Aorta (tissue), 5 donors: ENCODE data around the gene PSMB11. TPM values are rescaled to one million over a fixed set of nuclear protein-coding genes. Genes with fewer than 3 reads are reported as not detected.

Source experiments
- ATAC-seq: fragments of 200-7000 bp; cut with Tn5 transposase; one replicate; pipeline ENCODE4 v1.9.1; 2022; ENCODE audit warnings: moderate library complexity; ENCODE audit not compliant: low FRiP score
- DNase-seq, 2 donors: peaks; one replicate each; pipeline ENCODE4 v3.0.0-alpha.2; 2020
- H3K27ac ChIP-seq, 2 donors: one replicate each; pipeline ENCODE4 v1.5.1; 2013; ENCODE audit warnings: low read length in 2 of 2, mild to moderate bottlenecking in 2 of 2, moderate library complexity in 2 of 2, control low read depth in 1 of 2, inconsistent platforms in 1 of 2, low read depth in 1 of 2
- H3K27me3 ChIP-seq, 2 donors: one replicate each; pipeline ENCODE4 v1.6.1; 2013; ENCODE audit warnings: control low read depth in 1 of 2, low read length in 1 of 2, mild to moderate bottlenecking in 1 of 2, moderate library complexity in 1 of 2; ENCODE audit not compliant: insufficient read depth in 2 of 2, control insufficient read depth in 1 of 2
- H3K36me3 ChIP-seq, 2 donors: one replicate each; pipeline ENCODE4 v1.6.1; 2013; ENCODE audit warnings: control low read depth in 1 of 2, low read length in 1 of 2, mild to moderate bottlenecking in 1 of 2; ENCODE audit not compliant: insufficient read depth in 2 of 2, control insufficient read depth in 1 of 2
- H3K4me1 ChIP-seq, 2 donors: one replicate each; pipeline ENCODE4 v1.6.1; 2013; ENCODE audit warnings: low read length in 2 of 2, control low read depth in 1 of 2, mild to moderate bottlenecking in 1 of 2, moderate library complexity in 1 of 2; ENCODE audit not compliant: insufficient read depth in 2 of 2, control insufficient read depth in 1 of 2
- H3K4me3 ChIP-seq, 2 donors: one replicate each; pipeline ENCODE4 v1.5.1; 2013; ENCODE audit warnings: low read length in 2 of 2, control low read depth in 1 of 2, mild to moderate bottlenecking in 1 of 2
- H3K9me3 ChIP-seq: one replicate; pipeline ENCODE4 v1.6.1; 2013; ENCODE audit warnings: mild to moderate bottlenecking, low read length; ENCODE audit not compliant: control insufficient read depth
- WGBS, 2 donors: extraction: QIAGEN DNeasy Blood & Tissue Kit; methylation state at CpG; one replicate each; pipeline ENCODE4 v1.1.7; 2013; 5-methylcytosine and 5-hydroxymethylcytosine counted together
- intact Hi-C, 2 donors: fragments of 100-400 bp; cut with DNase I; formaldehyde crosslinking; loops; one replicate each; pipeline versions ENCODE4 v1.14.2 to v1.15.0; 2022
- polyA plus RNA-seq, 2 donors: library from polyadenylated mRNA; stranded (reverse); fragments of 200-250 nt; gene quantifications; one replicate each; pipeline ENCODE4 v1.2.3, GENCODE V29; 2013
- total RNA-seq, 2 donors: library from RNA; stranded (reverse); fragmentation: NEBNext Ultra II Directional; extraction: Animal tissue kit (Norgen Biotek cat#: 25700); gene quantifications; one replicate each; pipeline ENCODE4 v1.2.1, GENCODE V29; 2021
- donor health status: healthy with polysubstance abuse.
- donor health status: Bipolar disorder and iron deficiency.
- donor health status: DM: no; HTN: no; CAD: no.
- donor health status: DM: no; HTN: no; CAD: no.
- donor health status: DM: yes; HTN: yes; CAD: no.

The PSMB11 gene
- total and polyA plus RNA-seq, 4 donors, result not detected

- Histone ChIP-seq H3K4me3 (no peak overlapping the region), H3K27ac (no peak overlapping the region), H3K27me3 (no peaks in the 10 kb centered on the region), H3K9me3 (no peaks in the 10 kb centered on the region), H3K36me3 (no peaks in the 10 kb centered on the region), H3K4me1 (no peaks in the 10 kb centered on the region)
- ATAC-seq, result no peak
- 95 to 96% methylated on average over 10 of the region's 10 CpGs for WGBS, 2 donors
- intact Hi-C loops, result loop anchor here in 1 of 2 donors (10.0 kb wide), 1 partner anchor 499 kb away; no protein-coding TSS in a partner anchor
- no peak for DNase-seq
These were observed 11.4 kb downstream of the PSMB11 start for GRCh38 chr14:23053426-23053825.

- no peak for ATAC-seq
- no peaks in the 10 kb centered on the region for H3K27me3 ChIP-seq
- 80 to 81% methylated on average over 17 of the region's 17 CpGs for WGBS, 2 donors
These were observed 12.2 kb downstream of the PSMB11 start for GRCh38 chr14:23054000-23054811.

GRCh38 chr14:23055147-23055550 lies 13.1 kb downstream of the PSMB11 start:
- Histone ChIP-seq H3K4me1 (no peaks in the 10 kb centered on the region), H3K9me3 (no peaks in the 10 kb centered on the region), H3K27ac (no peak overlapping the region), H3K27me3 (no peaks in the 10 kb centered on the region), H3K36me3 (no peaks in the 10 kb centered on the region), H3K4me3 (no peak overlapping the region)
- DNase-seq (peak in 1 of 2 donors; percentile 65), ATAC-seq (no peak)
- intact Hi-C loops, result loop anchor here in 1 of 2 donors (10.0 kb wide), 1 partner anchor 500 kb away; no protein-coding TSS in a partner anchor
- 97 to 98% methylated on average over 12 of the region's 12 CpGs for WGBS, 2 donors

More at GRCh38 chr14:23054000-23054811, 12.2 kb downstream of the PSMB11 start:
- DNase-seq, result peak in 1 of 2 donors; percentile 75
- no peaks in the 10 kb centered on the region for H3K4me1 ChIP-seq
- intact Hi-C loops, result loop anchor here in 1 of 2 donors (10.0 kb wide), 1 partner anchor 499 kb away; no protein-coding TSS in a partner anchor
- no peaks in the 10 kb centered on the region for H3K36me3 ChIP-seq
- no peak overlapping the region for H3K4me3 ChIP-seq
- no peaks in the 10 kb centered on the region for H3K9me3 ChIP-seq
- no peak overlapping the region for H3K27ac ChIP-seq

- intact Hi-C loops, result loop anchor here in 1 of 2 donors (10.0 kb wide), 1 partner anchor 501 kb away; no protein-coding TSS in a partner anchor
- Histone ChIP-seq H3K9me3 (no peaks in the 10 kb centered on the region), H3K27ac (no peak overlapping the region), H3K4me1 (no peaks in the 10 kb centered on the region), H3K27me3 (no peaks in the 10 kb centered on the region), H3K36me3 (peaks cover 0 to 1% of the 10 kb centered on the region in 2 donors), H3K4me3 (no peak overlapping the region)
- 46 to 55% methylated on average over 6 of the region's 6 CpGs for WGBS, 2 donors
- no peak for ATAC-seq
- peak in 1 of 2 donors; percentile 76 for DNase-seq
These were observed 13.7 kb downstream of the PSMB11 start for GRCh38 chr14:23055621-23056144.

- Histone ChIP-seq H3K4me3 (no peak overlapping the region), H3K9me3 (no peaks in the 10 kb centered on the region), H3K36me3 (peaks cover 0 to 1% of the 10 kb centered on the region in 2 donors), H3K27me3 (no peaks in the 10 kb centered on the region), H3K4me1 (no peaks in the 10 kb centered on the region), H3K27ac (no peak overlapping the region)
- ATAC-seq (peak; percentile 61), DNase-seq (peak; percentile 74 to 88)
- 24 to 29% methylated on average over 16 to 17 of the region's 17 CpGs for WGBS, 2 donors
- intact Hi-C loops, result loop anchor here in 1 of 2 donors (10.0 kb wide), 1 partner anchor 502 kb away; no protein-coding TSS in a partner anchor
These were observed 14.3 kb downstream of the PSMB11 start for GRCh38 chr14:23056145-23056955.

- peaks cover 0 to under 1% of the 10 kb centered on the region in 2 donors for H3K4me1 ChIP-seq
These were observed 15.1 kb downstream of the PSMB11 start, which contains the start of gene CDH24 for GRCh38 chr14:23056956-23057756. Gene CDH24 (minus strand): TSS chr14:23057520. CDS start chr14:23055733, 1,787 bp downstream.

GRCh38 chr14:23057757-23058653 lies 16.0 kb downstream of the PSMB11 start:
- Histone ChIP-seq H3K27me3 (no peaks in the 10 kb centered on the region), H3K27ac (peak overlapping the region in 1 of 2 donors; percentile 0), H3K36me3 (peaks cover 3 to 8% of the 10 kb centered on the region in 2 donors), H3K9me3 (no peaks in the 10 kb centered on the region), H3K4me3 (peak overlapping the region; percentile 28 to 49), H3K4me1 (peaks cover 0 to 3% of the 10 kb centered on the region in 2 donors)
- 0 to 1% methylated on average over 51 of the region's 51 CpGs for WGBS, 2 donors
- DNase-seq, result peak; percentile 91 to 96
- peak; percentile 87 for ATAC-seq
- intact Hi-C loops, result loop anchor here (1.0 to 10.0 kb wide), 3 partner anchors 71 to 503 kb away; no protein-coding TSS in a partner anchor

More at GRCh38 chr14:23056956-23057756, 15.1 kb downstream of the PSMB11 start, which contains the start of gene CDH24:
- Histone ChIP-seq H3K4me3 (peak within 1 kb of the TSS; percentile 28 to 49), H3K27me3 (no peaks in the 10 kb centered on the region), H3K36me3 (peaks cover 0 to 2% of the 10 kb centered on the region in 2 donors), H3K27ac (peak within 1 kb of the TSS in 1 of 2 donors; percentile 0), H3K9me3 (no peaks in the 10 kb centered on the region)
- intact Hi-C loops, result loop anchor here in 1 of 2 donors (10.0 kb wide), 1 partner anchor 502 kb away; no protein-coding TSS in a partner anchor
- 2 to 4% methylated on average over 44 to 73 of the region's 73 CpGs for WGBS, 2 donors
- DNase-seq (peak; percentile 81 to 90), ATAC-seq (peak; percentile 64)
